CD4-positive, alpha-beta T cell treated with Interleukin-21 for 1 hour (primary cell): Measurements from ENCODE around the gene OBP2A.

ENCODE experiments used
- DNase-seq: peaks from one replicate; pipeline ENCODE4 v3.0.0-alpha.2; 2020

Gene OBP2A

GRCh38 chr9:135555203-135555602 lies 9.3 kb downstream of the OBP2A start:
- DNase-seq, result no peak

- DNase-seq, result no peak
These were observed 10.0 kb downstream of the OBP2A start for GRCh38 chr9:135555910-135556309.

GRCh38 chr9:135559606-135560005 lies 13.7 kb downstream of the OBP2A start:
- no peak for DNase-seq

- no peak for DNase-seq
These were observed 15.7 kb downstream of the OBP2A start, which contains the start of gene PAEP for GRCh38 chr9:135561391-135562234. TSS of gene PAEP (plus strand) at chr9:135561756.

GRCh38 chr9:135562235-135562745 lies 16.4 kb downstream of the OBP2A start:
- no peak for DNase-seq

GRCh38 chr9:135563039-135563476 lies 17.1 kb downstream of the OBP2A start:
- DNase-seq, result no peak

GRCh38 chr9:135563858-135564257 lies 17.9 kb downstream of the OBP2A start:
- no peak for DNase-seq

GRCh38 chr9:135565141-135565628 lies 19.3 kb downstream of the OBP2A start:
- DNase-seq, result no peak

GRCh38 chr9:135565636-135566035 lies 19.7 kb downstream of the OBP2A start:
- DNase-seq, result no peak

- no peak for DNase-seq
These were observed 20.6 kb downstream of the OBP2A start for GRCh38 chr9:135566552-135566951.

- no peak for DNase-seq
These were observed 21.4 kb downstream of the OBP2A start for GRCh38 chr9:135567311-135567710.

- DNase-seq, result no peak
These were observed 22.1 kb downstream of the OBP2A start for GRCh38 chr9:135568026-135568425.

- no peak for DNase-seq
These were observed 24.5 kb downstream of the OBP2A start for GRCh38 chr9:135570456-135570855.

- no peak for DNase-seq
These were observed 26.3 kb downstream of the OBP2A start for GRCh38 chr9:135572233-135572632.

- DNase-seq, result no peak
These were observed 27.2 kb downstream of the OBP2A start for GRCh38 chr9:135573124-135573523.

- no peak for DNase-seq
These were observed 28.4 kb downstream of the OBP2A start for GRCh38 chr9:135574331-135574730.

GRCh38 chr9:135574943-135575342 lies 29.0 kb downstream of the OBP2A start:
- DNase-seq, result no peak

- DNase-seq, result no peak
These were observed 30.2 kb downstream of the OBP2A start for GRCh38 chr9:135575995-135576631.

- no peak for DNase-seq
These were observed 31.3 kb downstream of the OBP2A start for GRCh38 chr9:135577256-135577655.

- no peak for DNase-seq
These were observed 33.4 kb downstream of the OBP2A start for GRCh38 chr9:135579356-135579755.

- DNase-seq, result no peak
These were observed 34.1 kb downstream of the OBP2A start for GRCh38 chr9:135579889-135580660.

GRCh38 chr9:135580664-135581380 lies 34.9 kb downstream of the OBP2A start:
- DNase-seq, result no peak
